GM18499 (cell line): ENCODE data around the gene EFNB2.

Source experiments
- ATAC-seq: cut with Tn5 transposase; IDR thresholded peaks from one replicate; pipeline ENCODE4 v1.9.1; 2021; ENCODE audit warnings: moderate number of reproducible peaks; ENCODE audit not compliant: insufficient read depth, unreplicated experiment

EFNB2 gene

DNA sequence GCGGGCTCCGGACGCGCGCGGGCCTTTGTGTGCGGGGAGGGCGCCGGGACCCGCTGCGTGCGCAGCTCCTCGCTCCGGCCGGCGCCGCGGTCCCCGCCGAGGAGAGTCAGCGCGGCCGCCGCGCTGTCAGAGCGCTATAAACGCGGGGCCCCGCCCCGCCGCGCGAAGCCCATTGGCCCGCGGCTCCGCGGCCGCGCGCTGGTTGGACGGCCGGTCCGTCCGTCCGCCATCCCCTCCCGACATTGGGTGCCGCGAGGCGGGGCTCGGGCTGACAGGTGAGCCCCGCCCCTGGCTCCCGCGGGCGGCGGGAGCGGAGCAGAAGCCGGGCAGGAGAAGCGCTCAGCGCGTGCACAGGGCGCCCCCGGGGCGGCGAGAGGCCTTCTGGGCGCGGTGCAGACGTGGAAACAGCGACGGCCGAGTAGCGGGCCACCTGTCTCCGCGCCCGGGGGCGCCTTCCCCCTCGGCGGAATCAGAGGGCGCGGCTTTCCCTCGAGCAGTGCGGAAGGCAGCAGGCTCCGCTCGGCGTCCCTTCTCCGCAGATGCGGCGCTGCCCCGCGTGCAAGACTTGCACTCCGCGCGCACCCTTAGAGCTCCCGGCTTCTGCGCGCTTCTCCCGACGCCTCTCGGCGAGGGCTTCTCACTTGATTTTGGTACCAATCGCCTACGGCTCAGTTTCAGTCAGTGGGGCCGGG lies at the start of gene EFNB2:
TSS of gene EFNB2 (minus strand) at position 111 of the 692 bp plus-strand sequence. CDS start 698 bp downstream, outside the sequence.
- ATAC-seq: peak; percentile 76

GRCh38 chr13:106581225-106581624 lies 45.8 kb upstream of the EFNB2 start:
- no peak for ATAC-seq

DNA sequence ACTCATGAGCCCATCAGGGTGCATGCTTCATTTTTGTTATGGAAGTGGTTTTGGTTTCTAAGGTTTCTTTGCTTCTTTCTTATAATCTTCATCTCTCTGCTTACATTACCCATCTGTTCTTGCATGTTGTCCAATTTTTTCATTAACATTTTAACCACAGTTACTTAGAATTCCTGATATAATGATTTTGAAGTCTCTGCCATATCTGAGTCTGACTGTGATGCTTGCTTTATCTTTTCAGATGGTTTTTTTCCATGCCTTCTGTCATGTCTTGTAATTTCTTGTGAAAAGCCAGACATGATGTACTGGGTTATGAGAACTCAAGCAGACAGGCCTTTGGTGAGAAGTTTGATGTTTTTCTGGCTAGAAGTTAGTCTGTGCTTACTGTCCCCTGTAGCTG lies 40.4 kb upstream of the EFNB2 start:
- ATAC-seq: no peak

GRCh38 chr13:106573868-106574267 lies 38.4 kb upstream of the EFNB2 start:
- no peak for ATAC-seq

- no peak for ATAC-seq
These were observed 37.9 kb upstream of the EFNB2 start for GRCh38 chr13:106573284-106573846.

DNA sequence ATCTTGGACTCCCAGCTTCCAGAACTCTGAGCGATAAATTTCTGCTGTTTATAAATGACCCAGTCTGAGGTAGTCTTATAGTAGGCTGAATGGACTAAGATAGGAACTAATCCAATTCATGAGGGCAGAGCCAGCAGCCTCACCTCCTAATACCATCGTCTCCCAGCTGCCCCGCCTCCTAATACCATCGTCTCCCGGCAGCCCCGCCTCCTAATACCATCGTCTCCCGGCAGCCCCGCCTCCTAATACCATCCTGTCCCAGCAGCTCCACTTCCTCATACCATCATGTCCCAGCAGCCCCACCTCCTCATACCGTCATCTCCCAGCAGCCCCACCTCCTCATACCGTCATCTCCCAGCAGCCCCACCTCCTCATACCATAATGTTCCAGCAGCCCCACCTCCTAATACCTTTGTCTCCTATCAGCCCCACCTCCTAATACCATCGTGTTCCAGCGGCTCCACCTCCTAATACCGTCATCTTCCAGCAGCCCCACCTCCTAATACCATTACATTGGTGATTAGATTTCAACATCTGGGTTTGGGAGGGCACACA lies 34.9 kb upstream of the EFNB2 start:
- ATAC-seq: peak; percentile 27

DNA sequence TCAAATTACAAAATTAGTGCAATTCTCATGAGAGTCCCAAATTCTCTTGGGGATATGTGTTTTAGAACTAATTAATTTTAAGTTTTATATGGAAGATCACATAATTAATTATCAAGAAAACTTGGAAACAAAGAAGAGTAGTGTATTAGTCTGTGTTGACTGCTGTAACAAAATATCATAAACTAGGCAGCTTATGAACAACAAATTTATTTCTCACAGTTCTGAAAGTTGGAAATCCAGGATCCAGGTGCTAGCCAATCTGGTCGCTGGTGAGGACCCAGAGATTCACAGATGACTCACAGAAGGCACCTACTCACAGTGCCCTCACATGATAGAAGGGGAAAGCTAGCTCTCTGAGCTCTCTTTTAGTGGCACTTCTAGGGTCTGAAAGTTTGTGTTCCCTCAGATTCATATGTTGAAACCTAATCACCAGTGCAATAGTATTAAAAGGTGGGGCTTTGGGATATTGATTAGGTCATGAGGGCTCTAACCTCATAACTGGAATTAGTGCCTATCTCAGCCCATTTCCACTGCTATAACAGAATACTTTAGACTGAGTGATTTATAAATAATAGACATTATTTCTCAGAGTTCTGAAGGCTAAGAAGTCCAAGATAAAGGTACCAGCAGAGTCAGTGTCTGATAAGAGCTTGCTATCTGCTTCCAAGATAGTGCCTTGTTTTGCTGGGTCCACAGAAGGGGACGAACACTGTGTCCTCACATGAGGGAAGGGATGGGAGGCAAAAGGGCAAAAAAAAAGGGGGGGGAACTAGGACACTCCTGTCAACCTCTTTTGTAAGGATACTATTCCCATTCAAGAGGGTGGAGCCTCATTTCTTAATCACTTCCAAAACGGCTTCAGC lies 34.0 kb upstream of the EFNB2 start:
- no peak for ATAC-seq

DNA sequence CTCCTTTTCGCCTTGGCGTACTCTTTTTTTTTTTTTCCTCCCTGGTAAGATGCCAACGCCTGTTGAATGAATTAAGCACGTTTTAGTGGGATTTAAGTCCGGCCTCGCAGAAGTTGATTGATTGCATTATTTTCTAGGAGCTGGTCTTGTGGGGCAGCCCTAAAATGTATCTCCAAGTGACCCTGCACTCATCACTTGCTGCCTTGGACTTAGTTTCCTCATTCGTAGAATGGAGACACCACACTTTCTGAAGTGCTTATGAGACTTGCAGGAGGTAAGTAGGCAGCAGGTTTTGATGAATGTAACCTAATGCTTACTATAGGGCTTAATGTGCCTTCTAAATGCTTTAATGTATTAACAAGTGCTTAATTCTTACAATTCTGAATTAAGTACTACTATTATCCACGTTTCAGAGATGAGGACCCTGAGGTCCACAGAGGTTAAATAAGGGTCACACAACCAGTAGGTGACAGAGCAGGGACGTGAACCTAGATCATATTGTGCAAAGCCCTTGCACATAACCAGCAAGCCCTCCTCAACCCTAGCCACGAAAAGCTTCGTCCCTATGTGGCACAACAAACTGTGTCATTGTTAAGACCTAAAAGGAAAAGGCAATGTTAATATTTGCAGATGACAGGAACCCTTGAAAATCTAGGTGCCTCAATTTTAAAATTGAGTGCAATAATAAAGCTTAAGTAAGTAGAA lies 33.0 kb upstream of the EFNB2 start:
- ATAC-seq: peak; percentile 42

- ATAC-seq: peak; percentile 60
These were observed 32.2 kb upstream of the EFNB2 start, which contains the start of gene ARGLU1 for GRCh38 chr13:106567474-106568298. Gene ARGLU1 (minus strand): TSS chr13:106568137. CDS start chr13:106567919, 218 bp downstream.

GRCh38 chr13:106566641-106567473 lies 31.4 kb upstream of the EFNB2 start:
- ATAC-seq: peak; percentile 19

DNA sequence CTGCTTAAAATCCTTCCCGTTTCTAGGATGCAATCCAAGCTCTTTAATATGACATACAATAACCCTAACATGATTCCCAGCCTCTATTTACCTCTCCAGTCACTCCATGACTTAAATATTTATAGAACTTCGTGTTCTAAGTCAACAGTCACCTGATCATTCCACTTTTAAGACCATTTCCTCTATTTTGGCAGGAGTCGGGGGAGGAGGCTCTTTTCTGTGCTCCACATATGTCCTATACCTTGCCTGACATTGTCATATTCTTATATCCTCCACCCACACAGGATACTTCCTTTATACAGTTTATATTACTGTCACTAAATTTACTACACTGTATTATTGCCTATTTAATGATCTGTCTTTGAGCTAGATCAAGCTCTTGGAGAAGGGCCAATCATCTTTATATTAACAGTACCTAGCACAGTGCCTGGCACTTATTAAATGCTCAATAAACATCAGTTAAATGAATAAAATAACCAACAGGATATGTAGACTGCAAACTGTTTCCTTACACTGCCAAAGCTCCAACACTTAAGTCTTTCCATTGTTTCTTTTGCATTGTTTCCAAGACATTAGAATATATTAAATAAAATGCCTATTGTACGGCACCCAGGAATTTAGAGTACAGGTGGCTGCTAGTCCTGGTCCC lies 29.8 kb upstream of the EFNB2 start:
- no peak for ATAC-seq

- ATAC-seq: no peak
These were observed 26.8 kb upstream of the EFNB2 start for GRCh38 chr13:106562301-106562700.

- ATAC-seq: peak; percentile 74
These were observed 26.2 kb upstream of the EFNB2 start for GRCh38 chr13:106561551-106562170.

GRCh38 chr13:106560821-106561220 lies 25.4 kb upstream of the EFNB2 start:
- peak; percentile 32 for ATAC-seq

- no peak for ATAC-seq
These were observed 23.1 kb upstream of the EFNB2 start for GRCh38 chr13:106558527-106558926.

- ATAC-seq: no peak
These were observed 20.3 kb upstream of the EFNB2 start for GRCh38 chr13:106555631-106556328.

DNA sequence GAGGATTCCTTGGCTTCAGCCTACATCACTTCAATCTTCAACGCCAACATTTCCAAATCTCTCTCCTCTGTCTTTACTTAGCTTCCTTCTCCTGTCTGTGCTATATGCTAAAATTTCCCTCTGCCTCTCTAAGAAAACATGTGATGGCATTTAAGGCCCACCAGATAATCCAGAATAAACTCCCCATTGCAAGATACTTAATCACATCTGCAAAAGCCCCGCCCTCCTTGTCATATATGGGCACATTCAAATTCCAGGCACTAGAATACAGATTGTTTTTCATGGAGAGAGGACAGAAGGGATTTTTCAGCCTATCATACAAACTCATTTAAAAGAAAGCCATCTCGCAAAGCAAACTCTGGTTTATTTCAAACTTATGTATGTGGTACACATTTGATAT lies 16.3 kb upstream of the EFNB2 start:
- no peak for ATAC-seq
